ENCODE results near the gene ANO7. TPM values are rescaled to one million over a fixed set of nuclear protein-coding genes. Genes with fewer than 3 reads are reported as not detected.

The ANO7 gene
- total and polyA plus RNA-seq, 2 of the 8 experiments (the other 6 are each of a cell fraction or from before 2014, with no cell fraction given), result 3.2 to 6.9 TPM

DNA sequence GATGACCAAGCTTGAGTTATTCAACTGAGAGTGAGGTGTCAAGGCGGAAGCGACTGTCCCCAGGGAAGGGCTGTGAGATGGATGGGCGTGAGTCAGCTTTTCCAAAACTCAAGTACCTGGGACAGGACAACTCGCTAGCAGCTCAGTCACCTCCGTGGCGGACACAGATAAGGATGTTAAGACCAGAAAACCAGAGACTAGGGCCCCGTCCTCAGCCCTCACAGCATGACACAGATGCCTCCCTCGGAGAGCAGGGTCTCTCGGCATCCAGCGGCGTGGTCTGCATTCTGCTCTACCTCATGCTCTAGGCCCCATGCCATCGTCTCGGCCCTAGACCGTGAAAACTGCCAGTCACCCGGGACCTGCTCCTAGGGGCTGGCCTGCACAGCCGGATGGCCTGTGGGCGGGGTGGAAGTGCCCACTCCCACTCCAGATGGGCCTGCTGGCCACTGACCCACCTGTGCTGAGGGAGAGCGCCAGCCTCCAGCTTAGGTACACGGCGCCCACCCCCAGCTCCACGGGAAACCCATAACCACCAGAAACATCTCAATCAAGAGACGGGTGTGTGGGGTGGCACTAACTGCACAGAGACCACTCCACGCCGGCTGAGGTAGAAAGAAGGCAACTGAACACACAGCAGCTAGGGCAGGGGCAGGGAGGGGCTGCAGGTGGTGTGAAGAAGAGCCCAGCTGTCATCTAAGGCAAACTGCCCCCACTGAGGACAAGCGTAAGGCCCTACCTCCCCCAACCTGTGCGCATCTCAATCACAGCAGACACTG is 39.8 kb downstream of the ANO7 start (continued):
- TF ChIP-seq TCF12 (IDR thresholded peaks at IDR 0.05; ENCODE audit: low read depth, low read length) (no peak), JUND (IDR thresholded peaks at IDR 0.05; ENCODE audit: low read length) (no peak), KDM4A (IDR thresholded peaks at IDR 0.05; ENCODE audit: low read depth, low read length, severe bottlenecking) (no peak), RBBP5 (IDR thresholded peaks at IDR 0.05; ENCODE audit: borderline replicate concordance, low read depth, low read length) (no peak)
